C4-2B (cell line): ENCODE results near the gene ZBTB6.

Experiments used
- ZFX ChIP-seq: fragments of 450-650 bp; IDR thresholded peaks from 2 replicates; pipeline ENCODE4 v1.6.1; 2017
- TF ChIP-seq, protein P1 (sequence below): fragments of 450-650 bp; conservative IDR thresholded peaks from 2 replicates; pipeline ENCODE4 v1.5.1; 2017; ENCODE audit warnings: mild to moderate bottlenecking

DNA sequence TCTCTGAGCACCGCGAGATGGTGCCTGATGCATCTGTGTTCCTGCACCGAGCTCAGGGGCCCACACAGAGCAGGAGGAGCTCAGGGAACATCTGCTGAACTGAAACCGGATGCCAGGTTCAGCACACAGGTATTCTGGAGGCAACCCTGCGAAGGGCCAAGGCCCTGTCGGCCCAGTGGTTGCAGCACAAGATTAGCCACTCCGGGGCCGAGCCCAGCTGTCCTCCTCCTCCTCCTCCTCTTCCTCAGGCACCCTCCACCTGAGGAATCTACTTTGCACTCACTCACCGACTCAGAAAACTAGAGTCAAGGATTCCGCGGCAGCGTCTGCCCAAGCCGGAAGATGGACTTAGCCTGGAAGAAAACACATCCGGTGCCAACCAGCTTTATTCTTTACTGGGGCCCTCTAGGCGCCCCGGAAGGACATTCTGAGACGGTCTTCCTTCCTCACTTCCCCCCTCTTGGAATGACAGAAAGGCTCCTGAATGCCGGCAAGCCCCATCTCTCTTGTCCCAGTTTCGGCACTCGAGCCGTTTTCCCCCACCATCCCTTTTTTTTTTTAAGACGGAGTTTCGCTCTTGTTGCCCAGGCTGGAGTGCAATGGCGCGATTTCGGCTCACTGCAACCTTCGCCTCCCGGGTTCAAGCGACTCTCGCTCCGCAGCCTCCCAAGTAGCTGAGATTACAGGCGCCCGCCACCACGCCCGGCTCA, at the start of gene ZBTB6:
- TF ChIP-seq, protein P1, sequence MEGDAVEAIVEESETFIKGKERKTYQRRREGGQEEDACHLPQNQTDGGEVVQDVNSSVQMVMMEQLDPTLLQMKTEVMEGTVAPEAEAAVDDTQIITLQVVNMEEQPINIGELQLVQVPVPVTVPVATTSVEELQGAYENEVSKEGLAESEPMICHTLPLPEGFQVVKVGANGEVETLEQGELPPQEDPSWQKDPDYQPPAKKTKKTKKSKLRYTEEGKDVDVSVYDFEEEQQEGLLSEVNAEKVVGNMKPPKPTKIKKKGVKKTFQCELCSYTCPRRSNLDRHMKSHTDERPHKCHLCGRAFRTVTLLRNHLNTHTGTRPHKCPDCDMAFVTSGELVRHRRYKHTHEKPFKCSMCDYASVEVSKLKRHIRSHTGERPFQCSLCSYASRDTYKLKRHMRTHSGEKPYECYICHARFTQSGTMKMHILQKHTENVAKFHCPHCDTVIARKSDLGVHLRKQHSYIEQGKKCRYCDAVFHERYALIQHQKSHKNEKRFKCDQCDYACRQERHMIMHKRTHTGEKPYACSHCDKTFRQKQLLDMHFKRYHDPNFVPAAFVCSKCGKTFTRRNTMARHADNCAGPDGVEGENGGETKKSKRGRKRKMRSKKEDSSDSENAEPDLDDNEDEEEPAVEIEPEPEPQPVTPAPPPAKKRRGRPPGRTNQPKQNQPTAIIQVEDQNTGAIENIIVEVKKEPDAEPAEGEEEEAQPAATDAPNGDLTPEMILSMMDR: no peak
- TF ChIP-seq ZFX: peak; percentile 94
